Measurements from ENCODE around the gene HIVEP3. TPM values are rescaled to one million over a fixed set of nuclear protein-coding genes. Genes with fewer than 3 reads are reported as not detected.

HIVEP3 gene
- total RNA-seq, 4 donors from 2014 or later: 4.2 to 6.5 (median 4.7) TPM

- Histone ChIP-seq H3K4me1 (peaks cover 0 to 12% (median 3%) of the 10 kb centered on the region in 4 donors), H3K9me3 (no peaks in the 10 kb centered on the region), H3K4me3 (no peak overlapping the region), H3K36me3 (no peaks in the 10 kb centered on the region), H3K27ac (no peak overlapping the region), H3K27me3 (no peaks in the 10 kb centered on the region)
- no peak for DNase-seq (ENCODE audit: low spot score in 2 of 2)
- TF ChIP-seq EP300 (IDR thresholded peaks at IDR 0.05) (no peak), CTCF (IDR thresholded peaks at IDR 0.05) (no peak), POLR2A (IDR thresholded peaks at IDR 0.05) (no peak)
- WGBS, 2 donors: 85 to 86% methylated on average over 5 of the region's 5 CpGs
These were observed 383.0 kb downstream of the HIVEP3 start for GRCh38 chr1:41535716-41536115.

GRCh38 chr1:41535276-41535675 is 383.4 kb downstream of the HIVEP3 start:
- DNase-seq (ENCODE audit: low spot score in 2 of 2): no peak
- 87 to 88% methylated on average over 6 of the region's 6 CpGs for WGBS, 2 donors
- no peak for TF ChIP-seq EP300 (IDR thresholded peaks at IDR 0.05)
- no peak for TF ChIP-seq POLR2A (IDR thresholded peaks at IDR 0.05)
- no peak for TF ChIP-seq CTCF (IDR thresholded peaks at IDR 0.05)

GRCh38 chr1:41534181-41535076 is 384.3 kb downstream of the HIVEP3 start:
- no peak overlapping the region for H3K4me3 ChIP-seq
- no peak for DNase-seq (ENCODE audit: low spot score in 2 of 2)
- no peak overlapping the region for H3K27ac ChIP-seq

More at GRCh38 chr1:41535276-41535675, 383.4 kb downstream of the HIVEP3 start:
- no peaks in the 10 kb centered on the region for H3K36me3 ChIP-seq
- peaks cover 0 to 12% (median 3%) of the 10 kb centered on the region in 4 donors for H3K4me1 ChIP-seq
- no peaks in the 10 kb centered on the region for H3K27me3 ChIP-seq
- no peaks in the 10 kb centered on the region for H3K9me3 ChIP-seq
- H3K27ac ChIP-seq: no peak overlapping the region
- no peak overlapping the region for H3K4me3 ChIP-seq

GRCh38 chr1:41533731-41534080 is 385.0 kb downstream of the HIVEP3 start:
- WGBS, 2 donors: 92 to 95% methylated on average over 5 of the region's 5 CpGs
- no peak for DNase-seq (ENCODE audit: low spot score in 2 of 2)
- H3K4me3 ChIP-seq: no peak overlapping the region
- H3K36me3 ChIP-seq: no peaks in the 10 kb centered on the region
- H3K27me3 ChIP-seq: no peaks in the 10 kb centered on the region
- H3K9me3 ChIP-seq: no peaks in the 10 kb centered on the region
- TF ChIP-seq POLR2A (IDR thresholded peaks at IDR 0.05): no peak
- no peak for TF ChIP-seq CTCF (IDR thresholded peaks at IDR 0.05)
- TF ChIP-seq EP300 (IDR thresholded peaks at IDR 0.05): no peak
- peaks cover 0 to 12% (median 3%) of the 10 kb centered on the region in 4 donors for H3K4me1 ChIP-seq
- no peak overlapping the region for H3K27ac ChIP-seq

More at GRCh38 chr1:41534181-41535076, 384.3 kb downstream of the HIVEP3 start:
- TF ChIP-seq POLR2A (IDR thresholded peaks at IDR 0.05) (no peak), CTCF (IDR thresholded peaks at IDR 0.05) (no peak), EP300 (IDR thresholded peaks at IDR 0.05) (no peak)
- 90 to 95% methylated on average over 16 of the region's 17 CpGs for WGBS, 2 donors
- H3K9me3 ChIP-seq: no peaks in the 10 kb centered on the region
- no peaks in the 10 kb centered on the region for H3K27me3 ChIP-seq
- no peaks in the 10 kb centered on the region for H3K36me3 ChIP-seq
- peaks cover 0 to 12% (median 3%) of the 10 kb centered on the region in 4 donors for H3K4me1 ChIP-seq

GRCh38 chr1:41533016-41533730 is 385.5 kb downstream of the HIVEP3 start:
- H3K27me3 ChIP-seq: no peaks in the 10 kb centered on the region
- TF ChIP-seq CTCF (IDR thresholded peaks at IDR 0.05) (no peak), EP300 (IDR thresholded peaks at IDR 0.05) (no peak), POLR2A (IDR thresholded peaks at IDR 0.05) (no peak)
- no peak overlapping the region for H3K27ac ChIP-seq
- peaks cover 0 to 12% (median 3%) of the 10 kb centered on the region in 4 donors for H3K4me1 ChIP-seq
- H3K4me3 ChIP-seq: no peak overlapping the region
- 86 to 89% methylated on average over 12 of the region's 12 CpGs for WGBS, 2 donors
- DNase-seq (ENCODE audit: low spot score in 2 of 2): peak in 1 of 2 donors; percentile 9
- no peaks in the 10 kb centered on the region for H3K36me3 ChIP-seq
- no peaks in the 10 kb centered on the region for H3K9me3 ChIP-seq

Data from tibial nerve (tissue), 4 donors.